Glutamatergic neuron (in vitro differentiated cells): ENCODE results near the gene UST. TPM values are rescaled to one million over a fixed set of nuclear protein-coding genes. Genes with fewer than 3 reads are reported as not detected.

Source experiments
- DNase-seq: peaks from one replicate; pipeline ENCODE4 v3.0.0; 2022
- H3K27ac Mint-ChIP-seq: one replicate; pipeline ENCODE4 v1.8.0; 2020; ENCODE audit warnings: mild to moderate bottlenecking, mixed read lengths, inconsistent platforms; ENCODE audit not compliant: unreplicated experiment
- H3K27me3 Mint-ChIP-seq: one replicate; pipeline ENCODE4 v1.8.0; 2020; ENCODE audit warnings: mild to moderate bottlenecking, moderate library complexity, mixed read lengths, inconsistent platforms; ENCODE audit not compliant: unreplicated experiment
- H3K36me3 Mint-ChIP-seq: one replicate; pipeline ENCODE4 v1.8.0; 2020; ENCODE audit warnings: mild to moderate bottlenecking, mixed read lengths, inconsistent platforms; ENCODE audit not compliant: unreplicated experiment
- H3K4me1 Mint-ChIP-seq: one replicate; pipeline ENCODE4 v1.8.0; 2020; ENCODE audit warnings: mild to moderate bottlenecking, low read depth, mixed read lengths, inconsistent platforms; ENCODE audit not compliant: unreplicated experiment
- H3K4me3 Mint-ChIP-seq: one replicate; pipeline ENCODE4 v1.8.0; 2020; ENCODE audit warnings: mild to moderate bottlenecking, mixed read lengths, inconsistent platforms; ENCODE audit not compliant: unreplicated experiment
- H3K9me3 Mint-ChIP-seq: one replicate; pipeline ENCODE4 v1.8.0; 2020; ENCODE audit warnings: mild to moderate bottlenecking, moderate library complexity, mixed read lengths, inconsistent platforms; ENCODE audit not compliant: unreplicated experiment
- total RNA-seq: library from RNA; stranded (reverse); fragmentation: NEBNext Ultra II Directional; extraction: Animal tissue kit (Norgen Biotek cat#: 25700); gene quantifications from one replicate; pipeline ENCODE4 v1.2.1, GENCODE V29; 2021; ENCODE audit not compliant: unreplicated experiment
- TF ChIP-seq, protein P1 (sequence below): fragments of 200-600 bp; sonication (generic); IDR thresholded peaks from one replicate; pipeline ENCODE4 v1.5.0; 2021; ENCODE audit not compliant: partially characterized antibody, unreplicated experiment

Gene UST
- total RNA-seq, 1 donor from 2014 or later = 11.2 TPM

GRCh38 chr6:148984531-148985056 lies 237.8 kb downstream of the UST start:
- Mint-ChIP-seq H3K4me1 (no peaks in the 10 kb centered on the region), H3K9me3 (peaks cover 2% of the 10 kb centered on the region), H3K27me3 (no peaks in the 10 kb centered on the region), H3K27ac (no peak overlapping the region), H3K4me3 (no peak overlapping the region), H3K36me3 (no peaks in the 10 kb centered on the region)
- DNase-seq = no peak
- TF ChIP-seq, protein P1, sequence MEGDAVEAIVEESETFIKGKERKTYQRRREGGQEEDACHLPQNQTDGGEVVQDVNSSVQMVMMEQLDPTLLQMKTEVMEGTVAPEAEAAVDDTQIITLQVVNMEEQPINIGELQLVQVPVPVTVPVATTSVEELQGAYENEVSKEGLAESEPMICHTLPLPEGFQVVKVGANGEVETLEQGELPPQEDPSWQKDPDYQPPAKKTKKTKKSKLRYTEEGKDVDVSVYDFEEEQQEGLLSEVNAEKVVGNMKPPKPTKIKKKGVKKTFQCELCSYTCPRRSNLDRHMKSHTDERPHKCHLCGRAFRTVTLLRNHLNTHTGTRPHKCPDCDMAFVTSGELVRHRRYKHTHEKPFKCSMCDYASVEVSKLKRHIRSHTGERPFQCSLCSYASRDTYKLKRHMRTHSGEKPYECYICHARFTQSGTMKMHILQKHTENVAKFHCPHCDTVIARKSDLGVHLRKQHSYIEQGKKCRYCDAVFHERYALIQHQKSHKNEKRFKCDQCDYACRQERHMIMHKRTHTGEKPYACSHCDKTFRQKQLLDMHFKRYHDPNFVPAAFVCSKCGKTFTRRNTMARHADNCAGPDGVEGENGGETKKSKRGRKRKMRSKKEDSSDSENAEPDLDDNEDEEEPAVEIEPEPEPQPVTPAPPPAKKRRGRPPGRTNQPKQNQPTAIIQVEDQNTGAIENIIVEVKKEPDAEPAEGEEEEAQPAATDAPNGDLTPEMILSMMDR = no peak

GRCh38 chr6:148985499-148985898 lies 238.7 kb downstream of the UST start:
- no peak for DNase-seq
- no peak overlapping the region for H3K27ac Mint-ChIP-seq
- no peaks in the 10 kb centered on the region for H3K4me1 Mint-ChIP-seq
- no peaks in the 10 kb centered on the region for H3K36me3 Mint-ChIP-seq
- peaks cover 2% of the 10 kb centered on the region for H3K9me3 Mint-ChIP-seq
- TF ChIP-seq, protein P1 = no peak
- H3K4me3 Mint-ChIP-seq = no peak overlapping the region
- no peaks in the 10 kb centered on the region for H3K27me3 Mint-ChIP-seq

DNA sequence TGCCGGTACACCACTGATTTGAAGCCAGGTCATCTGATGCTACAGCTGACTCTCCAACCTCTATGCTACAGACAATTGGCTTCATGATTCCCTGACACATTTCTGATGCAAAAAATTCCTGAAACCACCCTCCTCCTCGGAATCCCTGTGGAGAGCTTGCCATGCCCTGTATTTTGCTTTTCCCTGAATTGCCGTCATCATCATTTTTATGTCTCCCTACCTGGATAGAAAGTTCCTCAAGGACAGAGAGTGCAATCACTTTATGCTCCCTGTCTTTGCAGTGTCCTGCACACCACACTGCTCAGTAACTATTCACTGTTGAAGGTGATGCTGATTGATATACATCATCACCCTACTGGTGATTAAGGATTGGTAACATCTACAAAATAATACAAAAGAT lies 239.8 kb downstream of the UST start:
- H3K27me3 Mint-ChIP-seq = no peaks in the 10 kb centered on the region
- no peak overlapping the region for H3K4me3 Mint-ChIP-seq
- H3K9me3 Mint-ChIP-seq = peaks cover 2% of the 10 kb centered on the region
- H3K4me1 Mint-ChIP-seq = no peaks in the 10 kb centered on the region
- no peak for DNase-seq
- H3K36me3 Mint-ChIP-seq = no peaks in the 10 kb centered on the region
- TF ChIP-seq, protein P1 = no peak
- no peak overlapping the region for H3K27ac Mint-ChIP-seq

DNA sequence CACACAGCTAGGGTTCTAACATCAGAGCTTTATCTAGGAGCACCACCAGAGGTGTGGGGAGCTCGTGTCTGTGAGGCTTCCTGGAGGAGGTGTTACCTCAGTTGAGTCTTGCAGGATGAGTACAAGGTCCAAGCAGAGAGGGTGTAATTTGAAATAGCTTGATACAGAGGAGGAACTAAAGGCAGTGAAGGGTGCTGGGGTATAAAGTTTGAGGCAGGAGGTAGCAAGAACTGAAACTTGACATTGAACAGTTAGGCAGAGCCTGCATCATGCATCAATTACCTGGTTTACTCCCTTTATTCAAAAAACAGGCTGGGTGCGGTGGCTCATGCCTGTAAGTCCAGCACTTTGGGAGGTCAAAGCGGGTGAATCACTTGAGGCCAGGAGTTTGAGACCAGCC lies 241.2 kb downstream of the UST start:
- Mint-ChIP-seq H3K27ac (no peak overlapping the region), H3K27me3 (no peaks in the 10 kb centered on the region), H3K4me3 (no peak overlapping the region), H3K9me3 (peaks cover 2% of the 10 kb centered on the region), H3K36me3 (no peaks in the 10 kb centered on the region), H3K4me1 (no peaks in the 10 kb centered on the region)
- DNase-seq = no peak
- TF ChIP-seq, protein P1 = no peak

DNA sequence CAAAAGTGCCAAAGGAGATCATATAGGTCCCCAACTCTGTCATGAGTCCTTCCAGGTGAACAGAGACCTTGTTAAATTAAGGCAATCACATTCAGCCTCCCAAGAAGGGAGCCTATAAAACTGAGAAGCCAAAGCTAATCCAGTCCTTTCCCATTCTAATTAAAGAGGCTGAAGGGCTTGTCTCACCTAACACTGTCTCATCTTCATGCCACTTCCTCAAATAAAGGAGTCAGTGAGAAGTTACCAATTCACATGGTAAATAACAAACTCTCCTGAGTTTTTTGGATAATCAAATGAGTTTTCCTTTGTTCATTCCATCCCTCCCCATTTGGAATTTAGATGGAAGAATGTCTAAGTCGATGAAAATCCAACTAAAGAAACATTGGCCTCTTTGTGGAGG lies 242.8 kb downstream of the UST start:
- TF ChIP-seq, protein P1 = no peak
- H3K27me3 Mint-ChIP-seq = no peaks in the 10 kb centered on the region
- H3K27ac Mint-ChIP-seq = no peak overlapping the region
- no peak overlapping the region for H3K4me3 Mint-ChIP-seq
- peaks cover 2% of the 10 kb centered on the region for H3K9me3 Mint-ChIP-seq
- no peaks in the 10 kb centered on the region for H3K36me3 Mint-ChIP-seq
- DNase-seq = no peak
- H3K4me1 Mint-ChIP-seq = no peaks in the 10 kb centered on the region
